ENCODE data around the gene CD74.

Gene CD74

DNA sequence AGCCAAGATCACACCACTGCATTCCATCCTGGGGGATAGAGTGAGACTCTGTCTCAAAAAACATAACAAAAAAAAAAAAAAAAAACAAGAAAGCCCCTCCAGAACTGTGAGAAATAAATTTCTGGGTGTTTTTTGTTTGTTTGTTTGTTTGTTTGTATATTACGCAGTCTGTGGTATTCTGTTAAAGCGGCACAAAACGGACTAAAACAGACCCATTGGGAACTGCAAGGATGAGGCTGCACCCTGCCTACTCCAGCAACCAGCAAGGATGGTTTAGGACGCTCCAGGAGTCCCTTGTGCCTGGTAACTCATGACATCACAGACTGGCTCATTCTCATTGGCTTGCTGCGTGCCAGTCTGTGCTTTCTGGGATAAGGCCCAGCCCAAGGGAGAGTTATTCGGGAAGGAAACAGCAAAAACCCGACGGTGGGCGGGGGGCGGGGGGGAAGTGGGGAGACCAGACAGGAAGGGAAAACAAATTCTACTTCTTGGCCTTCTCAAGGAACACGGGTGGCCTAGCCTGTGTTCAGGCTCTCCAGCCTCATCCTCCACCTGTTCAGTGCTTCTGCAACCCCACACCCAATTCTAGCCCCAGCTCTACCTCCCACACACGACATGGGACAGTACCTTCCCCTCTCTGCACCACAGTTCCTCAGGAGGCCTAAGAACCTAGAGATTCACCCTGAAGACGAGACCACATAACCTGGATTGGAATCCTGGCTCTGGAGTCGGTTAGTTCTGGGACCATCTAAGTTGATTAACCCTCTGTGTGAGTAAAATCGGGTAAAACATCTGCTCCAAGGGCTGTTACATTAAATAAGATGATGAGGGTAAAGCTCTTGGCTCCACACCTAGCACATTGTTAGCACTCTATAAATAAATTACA is 2.8 kb downstream of the CD74 start:
- DNase-seq (ENCODE audit: low spot score) = peak; percentile 95

DNA sequence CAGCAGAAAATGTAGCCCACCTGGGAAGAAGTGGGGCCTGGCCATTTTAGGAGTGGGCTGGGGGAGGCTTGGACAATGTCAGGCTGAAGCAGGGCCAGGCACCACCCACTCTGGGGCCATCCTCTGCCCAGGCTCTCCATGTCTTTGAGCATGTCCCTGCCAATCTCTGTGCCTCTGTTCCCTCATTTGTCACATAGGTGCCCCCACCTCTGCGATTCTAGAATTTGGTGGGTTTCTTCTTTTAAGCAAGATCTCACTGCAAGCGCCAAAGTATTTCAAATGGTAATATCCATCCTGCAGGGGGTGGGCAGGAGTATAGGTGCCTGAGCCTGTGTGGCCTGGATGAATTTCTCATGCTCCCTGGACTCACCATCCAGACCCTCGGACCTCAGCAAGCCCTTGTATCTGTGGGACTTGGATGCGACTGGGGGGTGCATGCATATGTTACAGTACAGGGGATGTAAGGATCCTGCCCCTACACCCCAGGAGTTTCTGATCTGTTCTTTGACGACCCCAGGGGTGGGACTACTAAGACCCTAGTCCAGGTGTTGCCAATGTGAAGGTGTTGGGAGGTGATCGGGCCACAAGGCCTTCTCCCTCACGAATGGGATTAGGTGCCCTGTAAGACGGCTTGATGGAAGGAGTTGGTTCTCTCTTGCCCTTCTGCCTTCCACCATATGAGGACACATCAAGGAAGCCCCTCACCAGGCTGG is 4.3 kb downstream of the CD74 start:
- DNase-seq (ENCODE audit: low spot score) = no peak

DNA sequence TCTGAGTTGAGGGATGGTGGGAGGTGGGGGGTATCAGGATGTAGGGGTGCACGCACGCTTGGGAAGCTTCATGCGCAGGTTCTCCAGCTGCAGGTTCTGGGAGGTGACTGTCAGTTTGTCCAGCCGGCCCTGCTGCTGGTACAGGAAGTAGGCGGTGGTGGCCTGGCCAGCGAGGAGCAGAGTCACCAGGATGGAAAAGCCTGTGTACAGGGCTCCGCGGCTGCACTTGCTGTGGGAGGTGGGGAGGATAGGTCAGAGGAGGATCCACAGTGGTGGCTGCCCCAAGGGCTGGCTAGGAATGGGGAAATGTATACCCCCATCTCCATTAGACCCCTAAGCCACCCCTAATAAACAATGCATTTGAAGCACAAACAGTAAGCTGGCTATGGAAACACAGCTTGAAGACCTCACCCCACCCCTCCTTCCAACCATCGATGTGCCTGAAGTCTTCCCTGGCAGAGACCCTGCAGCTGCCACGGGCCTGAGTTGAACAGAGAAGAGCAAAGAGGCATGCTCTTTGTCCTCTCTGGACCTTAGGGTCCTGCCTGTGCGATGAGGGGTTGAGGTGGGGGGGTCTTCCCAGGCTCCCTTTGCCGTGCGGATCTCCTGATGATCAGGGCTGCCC is 5.5 kb downstream of the CD74 start:
- no peak for DNase-seq (ENCODE audit: low spot score)

DNA sequence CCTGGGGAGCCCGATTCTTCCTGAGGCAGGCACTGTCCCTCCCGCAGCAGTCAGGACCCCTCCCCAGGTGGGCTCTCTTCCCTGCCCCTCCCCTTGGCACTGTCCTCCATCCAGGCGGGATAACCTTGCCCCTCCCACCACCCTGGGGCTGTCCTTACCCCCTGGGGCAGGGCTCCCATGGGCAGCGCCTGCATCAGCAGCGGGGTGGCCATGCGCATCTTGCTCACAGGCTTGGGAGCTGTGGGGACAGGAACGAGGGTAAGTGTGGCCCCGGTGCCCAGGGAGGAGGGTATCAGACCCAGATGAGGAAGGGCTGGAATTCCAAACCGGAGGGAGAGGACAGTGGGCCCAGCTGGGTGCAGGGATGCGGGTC is 6.0 kb downstream of the CD74 start:
- DNase-seq (ENCODE audit: low spot score) = no peak

DNA sequence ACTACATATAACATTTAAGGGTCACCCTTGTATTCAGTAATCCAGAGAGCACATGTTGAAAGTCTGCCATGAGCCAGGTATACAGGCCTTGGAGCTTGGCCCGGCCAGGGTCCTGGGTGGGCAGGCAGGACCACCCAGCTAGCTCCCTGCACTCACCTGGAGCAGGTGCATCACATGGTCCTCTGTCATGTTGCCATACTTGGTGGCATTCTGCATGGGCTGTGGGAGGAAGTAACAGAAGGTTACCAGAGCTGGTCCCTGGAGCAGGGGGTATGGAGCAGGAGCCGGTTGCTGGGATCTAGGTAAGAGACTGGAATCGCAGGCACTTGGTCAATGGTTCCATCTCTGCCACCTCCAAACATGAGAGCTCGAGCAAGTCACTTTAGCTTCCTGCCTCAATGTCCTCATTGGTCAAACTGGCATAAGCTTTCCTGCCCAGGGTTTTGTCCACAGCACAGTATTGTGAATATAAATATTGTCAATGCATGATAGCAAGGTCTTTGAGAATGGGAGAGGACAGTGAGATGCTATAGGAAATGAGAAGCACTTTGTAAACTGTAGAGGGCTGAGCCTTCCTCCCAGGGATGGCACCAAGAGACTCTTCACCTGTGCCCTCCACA is 6.5 kb downstream of the CD74 start:
- no peak for DNase-seq (ENCODE audit: low spot score)

DNA sequence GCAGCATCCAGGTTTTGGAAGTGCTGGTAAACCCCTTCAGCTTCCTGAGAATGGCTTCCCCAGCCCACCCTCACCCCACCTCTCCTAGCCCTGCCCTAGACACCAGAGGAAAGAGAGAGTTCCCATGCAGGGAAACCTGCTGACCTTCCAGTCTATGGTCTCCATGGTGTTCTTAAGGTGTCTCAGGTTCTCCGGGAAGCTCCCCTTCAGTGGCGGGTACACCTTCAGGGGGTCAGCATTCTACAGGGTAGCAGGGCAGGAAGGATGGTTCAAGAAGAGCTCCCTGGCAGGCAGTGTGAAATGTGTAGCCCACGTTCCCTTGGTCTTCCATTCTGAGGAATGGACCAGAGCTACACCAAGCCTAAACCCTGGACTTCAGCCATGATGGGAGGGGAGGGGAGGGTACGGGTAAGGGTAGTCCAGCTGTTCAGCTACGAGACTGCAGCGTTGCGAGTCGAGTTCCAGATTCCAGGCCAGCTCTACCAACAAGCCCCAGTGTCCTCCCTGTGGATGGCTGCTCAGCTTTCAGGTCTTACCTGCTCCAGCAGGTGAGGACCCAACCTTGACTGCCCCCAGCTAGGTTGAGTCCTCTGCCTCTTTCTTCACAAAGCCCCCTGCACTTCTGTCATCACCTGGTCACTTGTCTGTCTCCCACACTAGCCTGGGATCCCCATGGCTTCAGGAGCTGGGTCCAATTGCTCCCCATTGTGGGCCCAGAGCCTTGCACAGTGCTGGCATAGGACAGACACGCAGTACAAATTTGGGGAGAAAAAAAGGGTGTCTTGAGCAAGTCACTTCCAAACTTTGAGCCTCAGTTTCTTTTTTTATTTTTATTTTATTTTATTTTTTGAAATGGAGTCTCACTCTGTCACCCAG is 7.5 kb downstream of the CD74 start:
- DNase-seq (ENCODE audit: low spot score) = no peak

DNA sequence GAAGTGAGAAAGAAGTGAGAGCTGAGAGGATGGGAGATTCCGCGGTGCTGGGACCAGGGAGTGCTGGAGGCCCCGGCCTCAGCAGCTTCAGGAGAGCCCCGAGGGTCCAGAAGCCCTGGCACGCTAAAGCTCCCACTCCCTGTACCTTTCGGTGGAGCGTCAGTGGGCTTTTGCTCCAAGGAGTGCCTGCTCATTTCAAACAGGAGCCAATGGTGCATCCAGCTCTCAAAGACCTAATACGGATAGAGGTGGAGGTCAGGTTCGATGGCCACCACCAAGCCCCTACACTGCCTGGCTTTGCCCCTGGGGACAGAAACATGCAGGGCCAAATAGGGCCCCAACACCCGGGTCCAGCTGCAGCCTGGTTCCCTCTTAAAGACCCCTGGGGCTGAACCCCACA is 8.2 kb downstream of the CD74 start:
- no peak for DNase-seq (ENCODE audit: low spot score)

DNA sequence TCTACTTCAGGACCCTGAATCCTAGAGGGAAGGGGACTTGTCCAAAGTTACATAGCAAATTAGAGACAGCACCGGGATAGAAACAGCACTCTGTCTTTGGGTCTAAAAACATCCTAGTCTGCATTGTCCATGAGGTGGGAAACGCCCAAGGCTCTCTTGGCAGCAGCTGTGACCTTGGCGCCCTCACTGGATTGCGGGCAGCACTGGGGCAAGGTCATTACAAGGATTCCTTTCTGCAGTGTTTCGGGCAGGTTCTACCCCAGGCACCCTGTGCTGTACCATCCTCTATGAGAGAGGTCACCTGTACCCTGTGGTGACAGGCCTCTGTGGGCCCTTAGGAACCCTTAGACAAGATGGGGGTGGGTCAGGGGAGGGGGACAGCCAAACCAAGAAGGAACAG is 8.6 kb downstream of the CD74 start:
- DNase-seq (ENCODE audit: low spot score) = no peak

DNA sequence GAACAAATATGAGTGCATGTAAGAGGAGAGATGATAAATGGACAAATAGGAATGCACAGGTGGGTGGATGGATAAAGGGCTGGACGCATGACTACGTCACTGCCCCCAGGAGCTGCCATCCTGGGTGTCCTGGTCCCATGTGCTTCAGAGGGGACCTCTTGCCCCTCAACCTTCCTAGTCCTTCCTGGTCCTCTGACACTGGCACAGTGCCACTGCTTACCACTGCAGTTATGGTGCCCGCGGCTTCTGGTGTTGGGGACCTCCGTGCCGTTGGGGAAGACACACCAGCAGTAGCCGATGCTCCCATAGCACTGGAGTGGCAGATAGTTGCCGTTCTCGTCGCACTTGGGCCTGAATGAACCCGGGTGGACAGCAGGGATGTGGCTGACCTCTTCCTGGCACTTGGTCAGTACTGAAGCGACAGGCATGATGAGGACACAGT is 9.8 kb downstream of the CD74 start:
- DNase-seq (ENCODE audit: low spot score) = no peak

DNA sequence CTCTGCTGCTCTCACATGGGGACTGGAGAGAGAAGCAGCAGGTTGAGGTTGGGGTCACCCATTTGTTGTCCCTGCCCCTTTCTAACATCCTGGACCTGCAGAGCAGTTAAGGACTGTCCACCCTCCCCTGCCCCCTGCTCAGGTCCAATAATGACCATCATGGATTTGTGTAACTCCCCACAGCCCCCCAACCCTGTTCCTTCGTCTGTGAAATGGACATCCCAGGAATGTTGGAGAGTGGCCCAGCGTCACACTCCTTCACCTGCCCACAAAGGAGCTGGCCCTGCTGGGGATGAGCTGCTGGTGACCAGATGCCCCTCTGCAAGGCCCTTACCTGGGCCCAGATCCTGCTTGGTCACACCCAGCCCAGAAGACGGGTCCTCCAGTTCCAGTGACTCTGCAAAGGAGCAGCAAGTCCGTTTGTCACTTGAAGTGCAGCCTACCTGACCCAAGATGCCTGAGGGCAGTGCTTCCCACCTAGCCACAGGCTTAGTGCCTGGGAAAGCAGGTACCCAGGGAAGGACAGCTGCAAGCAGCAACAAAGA is 10.4 kb downstream of the CD74 start:
- DNase-seq (ENCODE audit: low spot score) = no peak

DNA sequence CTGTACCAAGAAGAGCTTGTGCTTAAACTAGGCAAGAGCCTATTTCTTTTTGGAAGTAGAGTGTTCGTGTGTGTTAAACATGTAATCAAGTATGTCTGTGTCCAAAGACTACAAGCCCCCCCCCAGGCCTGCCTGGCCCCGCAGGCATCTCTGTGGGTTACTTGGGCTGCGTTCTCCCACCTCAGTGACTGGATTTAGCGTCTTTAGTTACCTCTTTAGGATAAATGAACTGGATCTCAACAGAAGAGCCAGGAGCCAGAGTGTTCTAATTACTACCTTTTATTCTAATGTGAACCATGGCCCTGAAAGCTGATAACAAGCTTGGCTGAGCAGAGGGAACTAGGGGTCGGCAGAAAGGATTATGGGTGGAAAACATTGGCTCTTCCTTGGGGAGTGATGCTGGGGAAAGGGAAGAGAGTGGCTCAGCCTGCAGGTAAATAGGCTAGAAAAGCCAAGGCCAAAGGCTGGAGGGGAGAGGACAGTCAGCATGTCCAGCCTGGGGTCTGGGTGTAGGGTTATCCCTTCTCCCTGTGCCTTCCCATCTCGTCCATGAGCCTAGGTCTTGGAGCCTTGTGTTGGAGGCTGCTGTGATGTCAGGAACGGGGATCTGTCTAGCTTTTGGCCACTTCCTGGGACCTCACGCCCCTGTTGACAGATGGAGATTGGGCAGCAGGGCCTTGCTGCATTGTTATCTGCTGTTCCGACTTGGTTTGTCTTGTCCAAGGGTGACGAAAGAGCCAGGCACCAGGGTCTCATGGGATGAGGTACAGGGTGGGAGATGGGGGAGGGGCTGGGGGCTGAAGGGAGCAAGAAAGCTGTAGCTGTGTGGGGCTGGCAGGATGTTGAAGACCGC is 11.1 kb downstream of the CD74 start:
- DNase-seq (ENCODE audit: low spot score) = no peak

DNA sequence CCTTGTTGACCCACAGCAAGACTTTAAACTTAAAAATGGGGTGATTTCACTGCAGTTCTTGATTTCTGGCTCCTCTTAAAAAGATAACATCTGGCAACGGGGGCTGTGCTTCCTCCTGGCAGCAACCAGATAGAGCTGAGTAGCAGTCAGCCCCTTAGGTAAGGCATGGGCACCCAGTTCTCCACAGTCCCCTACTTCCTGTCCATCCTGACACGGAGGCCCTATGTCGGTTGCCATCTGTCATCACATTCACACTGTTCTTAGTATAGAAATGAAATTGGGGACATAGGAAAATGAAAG is 11.7 kb downstream of the CD74 start:
- no peak for DNase-seq (ENCODE audit: low spot score)

DNA sequence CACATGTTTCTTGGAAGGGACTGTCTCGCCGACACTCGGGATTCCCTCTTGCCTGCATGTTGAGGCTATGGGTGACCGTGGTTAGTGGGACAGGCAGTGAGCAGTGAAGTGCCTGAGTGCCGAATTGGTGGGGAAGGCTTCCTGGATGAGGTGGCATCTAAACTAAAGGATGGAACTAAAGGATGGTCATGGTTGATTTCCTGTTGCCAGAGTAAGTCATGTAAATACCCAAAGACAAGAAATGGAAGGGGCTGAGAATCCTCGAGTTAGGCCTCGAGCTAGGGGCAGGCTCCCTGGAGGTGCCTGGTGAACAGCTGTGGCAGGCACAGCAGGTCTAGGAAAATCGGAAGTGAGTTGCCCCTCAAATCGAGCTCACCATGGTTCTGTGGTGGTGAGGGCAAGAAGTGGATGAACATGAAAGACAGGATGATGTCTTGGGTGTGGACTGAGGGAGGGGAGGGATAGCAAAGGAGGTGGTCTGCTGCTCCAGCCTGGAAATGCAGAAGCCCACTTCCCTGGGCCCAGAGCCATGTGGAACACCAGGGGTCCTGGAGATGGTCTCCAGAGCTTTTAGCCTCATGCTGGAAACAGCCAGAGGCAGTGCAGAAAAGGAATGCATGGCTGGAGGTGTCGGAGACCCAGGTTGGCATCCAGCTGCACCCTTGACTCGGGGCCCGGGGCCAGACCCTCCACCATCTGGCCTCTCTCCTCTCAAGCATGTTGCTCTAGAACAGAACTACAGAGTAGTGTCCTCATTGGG is 12.2 kb downstream of the CD74 start:
- no peak for DNase-seq (ENCODE audit: low spot score)

DNA sequence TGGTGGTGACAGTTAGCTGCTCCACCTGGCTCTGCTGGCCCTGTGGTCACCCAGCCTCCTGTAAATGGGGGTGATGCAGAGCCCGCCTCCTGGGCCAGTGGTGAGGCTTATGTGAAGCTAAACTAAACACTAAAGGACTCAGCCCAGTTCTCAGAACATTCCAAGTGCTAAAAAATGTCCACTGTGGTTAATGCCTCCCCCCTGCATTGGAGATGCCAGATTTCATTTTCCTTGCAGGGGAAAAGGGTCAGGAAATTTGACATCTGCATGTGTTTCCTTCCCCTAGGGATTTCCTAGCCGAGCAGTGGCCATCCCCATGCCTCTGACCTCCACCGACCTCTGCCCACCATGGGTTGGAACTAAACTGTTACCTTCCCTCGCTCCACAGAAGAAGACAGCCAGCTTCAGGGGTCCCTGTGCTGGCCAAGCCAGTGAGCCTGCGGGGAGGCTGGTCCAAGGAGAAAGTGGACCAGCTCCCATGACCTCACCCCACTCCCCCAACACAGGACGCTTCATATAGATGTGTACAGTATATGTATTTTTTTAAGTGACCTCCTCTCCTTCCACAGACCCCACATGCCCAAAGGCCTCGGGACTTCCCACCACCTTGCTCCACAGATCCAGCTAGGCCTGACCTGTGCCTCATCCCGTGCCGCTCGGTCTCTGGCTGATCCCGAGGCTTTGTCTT is 13.0 kb downstream of the CD74 start:
- DNase-seq (ENCODE audit: low spot score) = peak; percentile 70

DNA sequence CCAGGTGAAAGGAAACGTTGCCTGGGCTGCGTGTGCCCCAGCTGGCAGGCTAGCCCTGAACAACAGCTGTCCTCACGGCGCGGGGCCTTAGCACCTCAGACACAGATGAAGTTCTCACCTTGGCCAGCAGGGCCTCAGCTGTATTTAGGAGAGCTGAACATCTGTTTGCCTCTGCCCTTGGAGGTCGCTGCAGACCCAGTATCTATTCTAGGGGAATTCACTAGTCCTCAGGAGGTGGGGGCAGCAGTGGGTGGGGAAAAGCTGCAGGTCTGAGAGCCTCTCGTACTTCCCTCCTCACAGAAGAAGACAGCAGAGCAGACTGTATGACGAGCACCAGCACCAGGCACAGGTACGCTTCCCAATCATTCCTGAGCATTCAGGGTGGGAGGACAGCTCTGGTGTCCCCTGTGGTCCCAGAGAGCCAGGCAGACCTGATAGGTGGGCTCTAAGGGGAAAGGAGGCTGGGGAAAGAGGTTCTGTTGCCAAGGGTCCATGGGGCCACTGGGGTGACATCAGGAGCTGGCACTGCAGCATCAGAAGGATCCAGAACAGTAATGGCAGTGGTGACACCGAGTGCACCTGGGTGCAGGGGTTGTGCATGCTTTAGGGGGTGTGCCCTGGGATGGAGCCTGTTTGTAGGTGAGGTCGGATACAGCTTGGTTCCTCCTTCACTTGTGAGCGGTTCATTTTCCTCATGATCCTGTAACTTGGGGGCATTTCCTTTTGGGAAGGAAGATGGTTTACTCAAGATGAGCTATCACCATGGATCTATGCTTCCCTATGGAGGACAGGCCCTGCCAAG is 13.8 kb downstream of the CD74 start:
- DNase-seq (ENCODE audit: low spot score) = no peak

DNA sequence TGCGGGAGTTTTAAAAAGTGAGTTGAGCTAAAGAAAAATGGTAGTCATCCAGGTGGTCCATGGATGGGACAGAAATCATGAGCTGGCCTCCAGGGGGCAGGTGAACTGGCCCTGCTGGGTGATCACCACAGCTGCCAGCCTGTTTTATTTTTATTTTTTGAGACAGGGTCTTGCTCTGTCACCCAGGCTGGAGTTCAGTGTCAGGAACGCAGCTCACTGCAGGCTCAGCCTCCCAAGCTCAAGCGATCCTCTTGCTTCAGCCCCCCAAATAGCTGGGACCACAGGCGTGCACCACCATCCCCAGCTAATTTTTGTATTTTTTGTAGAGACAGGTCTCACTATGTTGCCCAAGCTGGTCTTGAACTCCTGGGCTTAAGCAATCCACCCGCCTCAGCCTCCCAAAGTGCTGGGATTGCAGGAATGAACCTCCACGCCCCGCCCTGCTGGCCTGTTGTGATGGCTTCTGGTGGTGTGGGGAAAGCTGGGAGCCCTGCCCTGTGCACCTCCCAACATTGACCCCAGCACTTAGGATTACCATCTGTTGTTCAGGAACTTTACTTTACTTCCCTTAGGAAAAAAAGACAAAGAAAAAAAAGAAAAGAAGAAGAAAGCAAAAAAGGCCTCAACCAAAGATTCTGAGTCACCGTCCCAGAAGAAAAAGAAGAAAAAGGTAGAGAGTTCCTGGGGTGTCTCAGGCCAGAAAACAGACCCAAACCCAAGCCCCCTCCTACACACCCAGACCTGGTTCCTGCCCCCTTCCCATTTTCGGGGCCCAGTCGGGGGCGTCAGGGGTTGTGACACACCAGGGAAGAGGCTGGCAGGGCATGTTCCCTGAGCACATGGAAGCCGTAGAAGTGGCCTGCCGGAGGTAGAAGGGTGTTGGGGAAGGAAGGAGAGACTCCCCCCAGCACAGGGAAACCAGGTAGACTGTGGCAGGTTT is 14.7 kb downstream of the CD74 start:
- DNase-seq (ENCODE audit: low spot score) = no peak

DNA sequence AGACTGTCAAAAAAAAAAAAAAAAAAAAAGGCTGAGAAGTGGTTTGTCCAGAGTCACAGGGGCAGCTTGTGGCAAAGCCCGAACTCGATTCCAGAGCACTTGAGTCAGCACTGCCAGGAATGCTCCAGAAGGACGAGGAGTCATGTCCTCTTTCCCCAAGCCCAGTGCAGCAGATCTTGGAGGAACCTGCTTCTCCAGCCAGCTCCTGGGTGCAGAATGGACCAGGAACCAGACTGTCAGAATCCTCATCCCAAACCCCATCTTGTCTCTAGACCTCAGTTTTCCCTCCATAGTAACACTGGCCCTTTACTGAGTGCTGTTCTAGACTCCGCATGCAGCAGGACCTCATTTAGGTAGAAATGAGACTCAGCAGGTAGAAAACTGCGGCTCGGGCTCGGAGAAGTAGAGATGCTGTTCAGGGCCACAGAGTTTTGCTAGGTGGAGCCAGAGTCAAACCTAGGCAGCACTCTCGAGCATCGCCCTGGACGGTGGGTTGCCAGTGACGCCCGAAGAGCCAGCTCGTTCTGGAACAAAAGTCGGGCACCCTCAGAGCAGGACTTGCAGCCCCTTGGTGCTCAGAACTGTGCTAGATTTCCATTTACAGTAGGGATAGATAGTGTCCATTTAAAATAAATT is 15.4 kb downstream of the CD74 start:
- DNase-seq (ENCODE audit: low spot score) = peak; percentile 65
